ENCODE results near the gene MFAP1. TPM values are rescaled to one million over a fixed set of nuclear protein-coding genes. Genes with fewer than 3 reads are reported as not detected.
"Not testable (repeated sequence)": the region's sequence is repeated elsewhere in the genome, so short reads cannot be mapped to it uniquely, and the experiment has no call there.

Gene MFAP1
- total RNA-seq, 1 donor, result 23.7 TPM

GRCh38 chr15:43808435-43808950 lies 16.0 kb downstream of the MFAP1 start:
- TF ChIP-seq, protein P1, sequence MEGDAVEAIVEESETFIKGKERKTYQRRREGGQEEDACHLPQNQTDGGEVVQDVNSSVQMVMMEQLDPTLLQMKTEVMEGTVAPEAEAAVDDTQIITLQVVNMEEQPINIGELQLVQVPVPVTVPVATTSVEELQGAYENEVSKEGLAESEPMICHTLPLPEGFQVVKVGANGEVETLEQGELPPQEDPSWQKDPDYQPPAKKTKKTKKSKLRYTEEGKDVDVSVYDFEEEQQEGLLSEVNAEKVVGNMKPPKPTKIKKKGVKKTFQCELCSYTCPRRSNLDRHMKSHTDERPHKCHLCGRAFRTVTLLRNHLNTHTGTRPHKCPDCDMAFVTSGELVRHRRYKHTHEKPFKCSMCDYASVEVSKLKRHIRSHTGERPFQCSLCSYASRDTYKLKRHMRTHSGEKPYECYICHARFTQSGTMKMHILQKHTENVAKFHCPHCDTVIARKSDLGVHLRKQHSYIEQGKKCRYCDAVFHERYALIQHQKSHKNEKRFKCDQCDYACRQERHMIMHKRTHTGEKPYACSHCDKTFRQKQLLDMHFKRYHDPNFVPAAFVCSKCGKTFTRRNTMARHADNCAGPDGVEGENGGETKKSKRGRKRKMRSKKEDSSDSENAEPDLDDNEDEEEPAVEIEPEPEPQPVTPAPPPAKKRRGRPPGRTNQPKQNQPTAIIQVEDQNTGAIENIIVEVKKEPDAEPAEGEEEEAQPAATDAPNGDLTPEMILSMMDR (IDR thresholded peaks at IDR 0.05; ENCODE audit: insufficient read depth, low read depth, low read length), result no peak
- no peak for DNase-seq (ENCODE audit: low read depth)

DNA sequence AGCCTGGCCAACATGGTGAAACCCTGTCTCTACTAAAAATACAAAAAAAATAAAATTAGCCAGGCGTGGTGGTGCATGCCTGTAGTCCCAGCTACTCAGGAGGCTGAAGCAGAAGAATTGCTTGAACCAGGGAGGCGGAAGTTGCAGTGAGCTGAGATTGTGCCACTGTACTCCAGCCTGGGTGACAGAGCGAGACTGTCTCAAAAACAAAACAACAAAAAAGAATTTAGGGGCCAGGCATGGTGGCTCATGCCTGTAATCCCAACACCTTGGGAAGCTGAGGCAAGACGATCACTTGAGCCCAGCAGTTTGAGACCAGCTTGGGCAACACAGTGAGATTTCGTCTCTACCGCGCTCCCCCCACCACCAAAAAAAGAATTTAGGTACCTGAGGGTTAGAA lies 21.8 kb downstream of the MFAP1 start:
- H3K4me3 ChIP-seq (ENCODE audit: low read depth, low read length); DNase-seq (ENCODE audit: low read depth): not testable (repeated sequence)

More at GRCh38 chr15:43808435-43808950, 16.0 kb downstream of the MFAP1 start:
- no peak overlapping the region for H3K4me3 ChIP-seq (ENCODE audit: low read depth, low read length)

DNA sequence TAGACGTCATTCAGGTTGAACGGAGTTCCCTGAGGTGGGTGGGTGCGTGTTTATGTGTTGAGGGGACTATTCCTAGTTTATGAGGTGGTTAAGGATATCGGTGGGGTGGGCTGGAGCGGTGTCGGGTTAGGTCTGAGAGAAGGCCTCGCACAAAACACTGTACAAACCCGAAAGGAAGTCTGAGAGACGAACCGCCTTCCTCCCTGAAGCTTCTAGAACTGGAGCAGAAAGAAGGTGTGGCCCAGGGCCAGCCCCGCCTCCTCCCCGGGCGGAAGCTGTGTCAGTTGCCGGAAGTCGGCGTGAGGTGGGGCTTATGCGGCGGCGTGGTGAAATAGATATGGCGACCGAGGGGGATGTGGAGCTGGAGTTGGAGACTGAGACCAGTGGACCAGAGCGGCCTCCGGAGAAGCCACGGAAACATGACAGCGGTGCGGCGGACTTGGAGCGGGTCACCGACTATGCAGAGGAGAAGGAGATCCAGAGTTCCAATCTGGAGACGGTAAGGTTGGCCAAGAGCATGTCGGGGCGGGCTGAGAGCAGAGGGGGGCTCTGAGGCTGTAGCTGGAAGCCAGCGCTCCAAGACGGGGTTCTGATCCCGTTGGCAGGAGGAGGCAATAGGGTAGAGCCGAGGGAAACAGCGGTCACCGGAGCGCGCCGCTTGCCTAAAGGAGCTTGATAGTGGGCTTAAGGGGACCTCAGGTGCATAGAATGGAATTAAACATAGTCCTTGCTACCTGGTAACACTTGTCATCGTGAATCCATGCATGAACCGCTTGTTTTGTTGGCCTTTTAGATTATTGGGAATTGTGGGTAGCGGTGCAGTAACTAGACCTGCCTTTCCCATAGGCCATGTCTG lies 24.0 kb downstream of the MFAP1 start, which contains the start of gene HYPK:
Gene HYPK, plus strand, starts transcription at position 314 of the 856 bp plus-strand sequence. Its CDS starts 24 bp downstream, at position 338.
- peak within 1 kb of the TSS; percentile 97 for H3K4me3 ChIP-seq (ENCODE audit: low read depth, low read length)
- DNase-seq (ENCODE audit: low read depth), result peak; percentile 88
- TF ChIP-seq, protein P1 (IDR thresholded peaks at IDR 0.05; ENCODE audit: insufficient read depth, low read depth, low read length), result no peak

DNA sequence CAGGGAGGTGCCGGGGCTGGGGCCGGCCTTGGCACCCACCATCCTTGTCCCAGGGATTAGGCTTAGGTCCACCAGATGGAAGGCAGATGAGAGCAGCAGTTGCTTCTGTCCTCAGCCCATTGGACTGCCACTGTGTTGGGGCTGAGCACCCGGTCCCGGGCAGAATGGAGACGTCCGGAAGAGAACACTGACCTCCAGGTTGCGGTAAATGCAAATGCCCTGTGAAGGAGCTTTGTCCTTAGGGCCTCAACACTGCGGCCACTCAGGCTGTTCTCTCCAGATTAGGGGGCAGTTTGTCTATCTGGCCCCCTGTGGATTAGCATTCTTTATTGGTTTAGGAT lies 24.6 kb downstream of the MFAP1 start, which contains the start of gene SERINC4:
Gene SERINC4, minus strand, starts transcription at position 276 of the 341 bp plus-strand sequence. Its CDS starts 234 bp downstream, at position 42.
- peak within 1 kb of the TSS; percentile 97 for H3K4me3 ChIP-seq (ENCODE audit: low read depth, low read length)
- no peak for DNase-seq (ENCODE audit: low read depth)
- TF ChIP-seq, protein P1 (IDR thresholded peaks at IDR 0.05; ENCODE audit: insufficient read depth, low read depth, low read length), result no peak

GRCh38 chr15:43799209-43799944 lies 25.1 kb downstream of the MFAP1 start:
- H3K4me3 ChIP-seq (ENCODE audit: low read depth, low read length), result no peak overlapping the region
- TF ChIP-seq, protein P1 (IDR thresholded peaks at IDR 0.05; ENCODE audit: insufficient read depth, low read depth, low read length), result no peak
- DNase-seq (ENCODE audit: low read depth), result no peak

DNA sequence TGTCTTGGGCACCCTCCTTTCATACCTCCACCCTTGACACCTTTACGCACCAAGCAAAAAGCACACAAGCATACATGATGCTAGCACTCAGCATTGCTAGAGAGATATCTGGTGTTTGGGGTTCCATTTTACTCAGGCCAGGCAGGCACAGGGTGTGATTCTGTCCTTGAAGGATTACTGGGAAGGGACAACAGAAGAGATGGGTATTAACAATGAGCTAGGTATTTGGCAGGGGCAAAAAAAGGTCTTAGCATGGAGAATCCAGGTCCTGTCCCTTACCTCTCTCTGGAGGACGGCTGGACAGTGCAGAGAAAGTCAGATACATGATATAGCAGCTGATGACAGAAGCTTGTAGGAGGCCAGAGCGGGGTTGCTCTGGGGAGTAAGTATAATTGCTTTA lies 27.9 kb downstream of the MFAP1 start:
- TF ChIP-seq, protein P1 (IDR thresholded peaks at IDR 0.05; ENCODE audit: insufficient read depth, low read depth, low read length), result no peak

DNA sequence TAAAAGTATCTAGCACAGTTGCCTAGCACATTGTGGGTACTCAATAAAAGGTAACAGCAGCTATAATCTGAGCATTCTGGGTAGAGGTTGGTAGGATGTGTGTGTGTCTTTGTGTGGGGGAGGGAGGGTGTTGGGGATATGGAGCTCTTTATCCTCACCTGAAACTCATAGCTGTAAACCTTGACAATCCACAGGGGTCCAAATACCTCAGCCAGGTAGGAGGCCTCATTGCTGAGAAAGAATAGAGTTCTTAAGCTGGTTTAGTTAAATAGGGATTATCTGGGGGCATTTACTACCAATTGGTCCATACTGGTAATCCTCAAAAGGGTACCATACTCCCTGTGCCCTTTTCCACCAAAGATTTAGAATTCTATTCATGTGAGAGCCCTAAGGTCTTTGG lies 28.5 kb downstream of the MFAP1 start:
- DNase-seq (ENCODE audit: low read depth), result no peak
- TF ChIP-seq, protein P1 (IDR thresholded peaks at IDR 0.05; ENCODE audit: insufficient read depth, low read depth, low read length), result no peak
- no peak overlapping the region for H3K4me3 ChIP-seq (ENCODE audit: low read depth, low read length)

More for the DNA sequence above, 27.9 kb downstream of the MFAP1 start:
- no peak overlapping the region for H3K4me3 ChIP-seq (ENCODE audit: low read depth, low read length)
- DNase-seq (ENCODE audit: low read depth), result no peak

All from fibroblast of villous mesenchyme (primary cell).